GM12878 (cell line): ENCODE measurements around the gene SH2D6. TPM values are rescaled to one million over a fixed set of nuclear protein-coding genes. Genes with fewer than 3 reads are reported as not detected.
A peak's percentile ranks its signal among the peaks of the same experiment; 100 is the strongest.

Experiments used
- ATAC-seq: fragments of 200-7000 bp; cut with Tn5 transposase; 3 replicates; pipeline ENCODE4 v1.9.1; 2020; ENCODE audit warnings: mild to moderate bottlenecking, moderate library complexity
- BruUV-seq: library from RNA; stranded (reverse); fragments of 400-500 nt; replicated peaks from 2 replicates; lab custom pipeline; 2021; lab: Mats Ljungman, UMichigan
- CTCF ChIA-PET: fragments of 300-600 bp; sonication (Branson Sonifier 250); formaldehyde crosslinking; extraction: SDS; loops from one replicate; lab custom pipeline; 2021; ENCODE audit warnings: inconsistent platforms; lab: Yijun Ruan, JAX
- POLR2A ChIA-PET: fragments of 350-600 bp; formaldehyde crosslinking; extraction: SDS; loops from one replicate; lab custom pipeline; 2021; ENCODE audit warnings: inconsistent platforms; lab: Charles Lee
- RAD21 ChIA-PET: fragments of 300-600 bp; sonication (Branson Sonifier 250); formaldehyde crosslinking; loops from one replicate; lab custom pipeline; 2023; ENCODE audit warnings: antibody characterized with exemption; ENCODE audit not compliant: unreplicated experiment; lab: Charles Lee
- SMC1A ChIA-PET: fragments of 300-600 bp; sonication (Branson Sonifier 250); formaldehyde crosslinking; loops from one replicate; lab custom pipeline; 2023; ENCODE audit not compliant: unreplicated experiment, uncharacterized antibody; lab: Charles Lee
- DNase-seq: peaks from one replicate; pipeline ENCODE4 v3.0.0-alpha.2; 2011; ENCODE audit warnings: low read depth, low spot score
- FAIRE-seq: peaks from 3 replicates; lab custom pipeline; 2011; peaks lifted over from hg19 to GRCh38; lab: Jason Lieb, UNC
- H2AFZ ChIP-seq: 2 replicates; pipeline ENCODE4 v1.6.0; 2011; ENCODE audit warnings: low read depth, low read length, control low read depth; ENCODE audit not compliant: control insufficient read depth
- H3K27ac ChIP-seq: 2 replicates; pipeline ENCODE4 v1.5.1; 2011; ENCODE audit warnings: control low read depth; ENCODE audit not compliant: control insufficient read depth, insufficient read depth
- H3K27me3 ChIP-seq, 2 experiments: replicated peaks in 1 of 2; 2 replicates each; pipeline versions ENCODE4 v1.6.0 to v1.6.1; 2011; ENCODE audit warnings: low read length in 1 of 2; ENCODE audit not compliant: control insufficient read depth in 2 of 2, insufficient read depth in 2 of 2
- H3K36me3 ChIP-seq, 2 experiments: 2 replicates each; pipeline ENCODE4 v1.5.1; 2011; ENCODE audit warnings: low read length in 1 of 2; ENCODE audit not compliant: control insufficient read depth in 2 of 2, insufficient read depth in 2 of 2
- H3K4me1 ChIP-seq: 2 replicates; pipeline ENCODE4 v1.6.1; 2011; ENCODE audit warnings: mild to moderate bottlenecking, low read length, moderate library complexity, mixed read lengths; ENCODE audit not compliant: control insufficient read depth, insufficient read depth
- H3K4me2 ChIP-seq: 2 replicates; pipeline ENCODE4 v1.6.0; 2011; ENCODE audit warnings: control low read depth; ENCODE audit not compliant: control insufficient read depth, insufficient read depth
- H3K4me3 ChIP-seq: fragments of 200-600 bp; sonication (generic); 2 replicates; pipeline ENCODE4 v1.5.1; 2016
- H3K79me2 ChIP-seq: 2 replicates; pipeline ENCODE4 v1.6.0; 2011; ENCODE audit warnings: low read length; ENCODE audit not compliant: control insufficient read depth, insufficient read depth
- H3K9ac ChIP-seq: 2 replicates; pipeline ENCODE4 v1.8.0; 2011; ENCODE audit warnings: low read length, control low read depth, mixed read lengths; ENCODE audit not compliant: control insufficient read depth, insufficient read depth
- H3K9me3 ChIP-seq: replicated peaks from 3 replicates; pipeline ENCODE4 v1.5.1; 2011; ENCODE audit warnings: mild to moderate bottlenecking, low read length; ENCODE audit not compliant: control insufficient read depth, insufficient read depth
- H4K20me1 ChIP-seq: 2 replicates; pipeline ENCODE4 v1.6.0; 2011; ENCODE audit not compliant: control insufficient read depth, insufficient read depth
- DPF2 ChIP-seq: fragments of 450-650 bp; IDR thresholded peaks from 2 replicates; pipeline ENCODE4 v1.6.1; 2017; ENCODE audit warnings: mild to moderate bottlenecking
- IKZF1 ChIP-seq: fragments of 450-650 bp; conservative IDR thresholded peaks from 2 replicates; pipeline ENCODE4 v1.6.1; 2017; ENCODE audit warnings: antibody characterized with exemption, mild to moderate bottlenecking
- SPI1 ChIP-seq: IDR thresholded peaks from 2 replicates; pipeline ENCODE4 v1.6.1; 2011; ENCODE audit warnings: low read depth, mild to moderate bottlenecking, low read length, moderate library complexity, borderline replicate concordance; ENCODE audit not compliant: insufficient read depth
- USF1 ChIP-seq: IDR thresholded peaks from 2 replicates; pipeline ENCODE4 v1.6.1; 2011; ENCODE audit warnings: borderline replicate concordance, low read depth, mild to moderate bottlenecking, moderate library complexity, mixed read lengths, low read length; ENCODE audit not compliant: insufficient read depth; ENCODE audit errors: extremely low read length
- WGBS: methylation state at CpG from one replicate; pipeline ENCODE4 v1.1.6; 2016; ENCODE audit warnings: low lambda C conversion rate; ENCODE audit not compliant: insufficient replicate concordance, insufficient coverage; ENCODE audit errors: missing lambda C conversion rate; 5-methylcytosine and 5-hydroxymethylcytosine counted together
- in situ Hi-C: fragments of 300-500 bp; cut with MboI; formaldehyde crosslinking; loops from 9 replicates; pipeline ENCODE4 v1.14.3; 2018; ENCODE audit warnings: mixed read lengths
- intact Hi-C: fragments of 100-400 bp; cut with micrococcal nuclease; formaldehyde crosslinking; loops from one replicate; pipeline ENCODE4 v1.14.2; 2022; ENCODE audit not compliant: unreplicated experiment
- polyA plus RNA-seq, 11 experiments: library from polyadenylated mRNA; depleted of rRNA in 4 of 11; unstranded in 6 of 11; stranded (reverse) in 5 of 11; fragments of >200 nt; fragmentation: Nextera tagmentation in 4 of 11; fragmentation: Illumina TruSeq in 1 of 11; extraction: Ambion mirVana in 4 of 11; extraction: Trizol in 1 of 11; gene quantifications; 1 replicate in 1 of 11; 2 replicates in 10 of 11; pipeline versions ENCODE4 v1.2.1 to v1.2.3, GENCODE V29; 2011 to 2016; ENCODE audit warnings: inconsistent platforms in 2 of 11, missing spikeins in 2 of 11, low read depth in 1 of 11
- total RNA-seq, 4 experiments: library from RNA; depleted of rRNA in 3 of 4; stranded (reverse); fragments of >200 nt in 3 of 4; fragmentation: Illumina TruSeq in 1 of 4; extraction: Trizol in 1 of 4; gene quantifications; 2 replicates each; pipeline versions ENCODE4 v1.2.1 to v1.2.3, GENCODE V29; 2013 to 2021

Gene SH2D6
- total and polyA plus RNA-seq, 10 of the 15 experiments (the other 5 are each of a cell fraction or from before 2014, with no cell fraction given): 0.23 to 0.59 (median 0.34) TPM; not detected in 6

DNA sequence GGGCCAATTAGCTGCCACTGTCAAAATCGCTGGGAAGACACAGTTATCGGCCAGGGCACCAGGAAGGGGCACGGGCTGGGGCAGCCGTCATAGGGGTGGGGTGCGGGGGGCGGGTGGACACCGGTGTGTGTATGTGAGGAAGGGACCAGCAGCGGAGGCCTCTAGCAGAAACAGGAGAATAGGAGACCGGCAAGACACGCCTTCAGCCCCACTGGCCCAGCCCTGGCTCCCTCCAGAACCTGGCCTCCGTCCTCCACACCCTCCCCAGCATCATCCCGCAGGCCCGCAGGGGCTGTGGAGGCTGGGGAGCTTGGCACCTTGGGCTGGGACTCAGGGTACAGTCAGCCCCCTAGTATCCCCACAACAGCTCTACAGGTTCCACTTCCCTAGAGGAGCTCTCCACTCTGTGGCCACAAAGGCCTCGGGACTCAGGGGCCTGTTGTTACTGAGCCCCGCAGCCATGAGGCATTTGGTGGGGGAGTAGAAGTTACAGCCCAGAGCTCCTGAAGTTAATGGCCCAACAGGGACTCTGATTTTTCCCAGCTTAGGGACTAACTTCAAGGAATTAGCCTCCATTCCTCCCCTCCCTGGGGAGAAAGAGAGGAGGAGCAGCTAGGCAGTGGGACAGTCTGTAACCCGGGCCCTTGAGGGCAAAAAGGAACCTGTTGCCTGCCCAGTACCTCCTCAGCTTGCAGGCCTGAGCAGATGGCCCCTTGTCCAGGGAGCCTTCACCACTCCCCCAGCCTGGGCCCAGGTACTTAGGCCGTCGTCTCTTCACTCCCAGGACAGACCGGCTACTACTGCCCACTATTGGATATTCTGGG is 19.9 kb downstream of the SH2D6 start:
- no peak for TF ChIP-seq IKZF1
- TF ChIP-seq USF1: no peak
- no peak for TF ChIP-seq DPF2
- TF ChIP-seq SPI1: peak; percentile 17; the same call in 1 of the 2 replicates
- ATAC-seq: no peak; the same call in 2 of the 3 replicates
- DNase-seq: no peak
- H3K4me2 ChIP-seq: peak overlapping the region; percentile 70
- peaks cover 8% of the 10 kb centered on the region; the same call in 1 of the 2 replicates for H3K4me1 ChIP-seq
- H4K20me1 ChIP-seq: no peaks in the 10 kb centered on the region
- ChIA-PET POLR2A (interaction anchor here (0.9 to 2.4 kb wide), 4 partner anchors 8 to 103 kb away, joined by 5 to 11 read pairs (median 7); partner anchors contain the start of genes MAT2A and SH2D6), CTCF (interaction anchor here (1.8 kb wide), 1 partner anchor 114 kb away, joined by 8 read pairs; no protein-coding TSS in a partner anchor), SMC1A (interaction anchor here (0.8 to 3.2 kb wide), 4 partner anchors 19 to 112 kb away, joined by 3 to 18 read pairs (median 5); partner anchors contain the start of gene MAT2A), RAD21 (interaction anchor here (0.8 to 2.2 kb wide), 5 partner anchors 19 to 118 kb away, joined by 3 to 16 read pairs (median 6); partner anchors contain the start of genes MAT2A and SH2D6)
- no peaks in the 10 kb centered on the region for H3K36me3 ChIP-seq
- FAIRE-seq: no peak
- 0 out of 2 replicates have a peak overlapping the region, but pooled peaks have one; percentile 7 for H3K9ac ChIP-seq
- in situ Hi-C loops (no loop called here), intact Hi-C loops (no loop called here)
- 51% methylated on average over 13 of the region's 19 CpGs for WGBS
- no TSS peak for BruUV-seq
- H3K9me3 ChIP-seq: no peaks in the 10 kb centered on the region
- H3K4me3 ChIP-seq: peak overlapping the region; percentile 57; the same call in 1 of the 2 replicates
- no peak overlapping the region for H3K27ac ChIP-seq
- no peaks in the 10 kb centered on the region for H3K27me3 ChIP-seq
- H3K79me2 ChIP-seq: no peaks in the 10 kb centered on the region
- peak overlapping the region; percentile 51 for H2AFZ ChIP-seq
